Hematopoietic multipotent progenitor cell treated with erythropoietin and hydrocortisone succinate and interleukin-3 and kit ligand, for 8 days (in vitro differentiated cells): Measurements from ENCODE around the gene ARHGAP23.
"Not testable (repeated sequence)": the region's sequence is repeated elsewhere in the genome, so short reads cannot be mapped to it uniquely, and the experiment has no call there.

Experiments
- DNase-seq: peaks from one replicate; pipeline ENCODE4 v3.0.0-alpha.2; 2015

ARHGAP23 gene

DNA sequence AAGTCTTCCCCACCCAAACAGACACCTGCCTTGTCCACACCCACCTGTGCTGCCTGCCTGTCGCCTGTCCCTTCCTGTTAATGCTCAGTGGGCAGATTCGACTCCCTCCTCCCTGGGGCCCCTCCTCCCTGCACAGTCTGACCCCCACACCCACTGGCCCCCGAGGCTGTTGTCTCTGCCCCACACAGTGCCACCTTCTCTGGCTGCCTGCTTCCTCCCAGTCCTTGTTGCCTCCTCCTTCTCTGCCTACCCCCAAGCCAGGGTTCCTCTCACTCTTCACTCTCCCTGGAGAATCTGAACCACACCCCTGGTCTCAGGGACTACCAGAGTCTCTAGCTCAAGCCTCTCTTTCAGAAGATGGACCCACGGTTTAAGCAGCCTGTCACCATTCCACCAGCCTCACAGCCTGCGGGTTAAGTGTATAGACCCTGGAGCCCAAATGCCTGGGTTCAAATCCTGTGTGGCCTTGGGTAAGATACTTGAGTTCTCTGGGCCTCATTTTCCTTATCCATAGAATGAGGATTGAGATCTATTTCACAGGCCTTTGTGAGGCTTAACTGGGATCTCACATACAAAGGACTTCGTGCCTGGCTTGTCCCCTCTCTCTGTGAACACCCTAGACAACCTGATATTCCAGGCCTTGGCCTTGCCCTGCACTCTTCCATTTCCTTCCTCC, 3.8 kb upstream of the ARHGAP23 start:
- no peak for DNase-seq

DNA sequence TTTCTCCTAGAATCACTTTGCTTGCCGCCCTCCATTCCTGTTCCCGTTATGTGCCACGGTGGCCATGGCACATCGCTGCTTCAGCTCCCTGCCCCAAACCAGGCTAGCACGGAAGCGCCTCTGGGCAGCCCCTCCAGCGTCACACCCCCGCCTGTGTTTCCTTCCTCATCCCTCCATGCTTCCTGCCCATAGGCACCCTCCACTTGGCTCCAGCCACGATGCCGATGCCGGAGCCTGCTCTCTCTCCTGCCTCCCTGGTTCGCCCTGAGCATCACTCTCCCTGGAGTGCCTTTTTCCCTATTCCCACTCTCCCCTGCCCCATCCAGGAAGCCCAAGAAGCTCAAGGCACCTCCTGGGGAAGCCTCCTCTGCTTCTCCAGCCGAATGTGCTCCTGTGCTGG, 3.2 kb upstream of the ARHGAP23 start:
- no peak for DNase-seq

DNA sequence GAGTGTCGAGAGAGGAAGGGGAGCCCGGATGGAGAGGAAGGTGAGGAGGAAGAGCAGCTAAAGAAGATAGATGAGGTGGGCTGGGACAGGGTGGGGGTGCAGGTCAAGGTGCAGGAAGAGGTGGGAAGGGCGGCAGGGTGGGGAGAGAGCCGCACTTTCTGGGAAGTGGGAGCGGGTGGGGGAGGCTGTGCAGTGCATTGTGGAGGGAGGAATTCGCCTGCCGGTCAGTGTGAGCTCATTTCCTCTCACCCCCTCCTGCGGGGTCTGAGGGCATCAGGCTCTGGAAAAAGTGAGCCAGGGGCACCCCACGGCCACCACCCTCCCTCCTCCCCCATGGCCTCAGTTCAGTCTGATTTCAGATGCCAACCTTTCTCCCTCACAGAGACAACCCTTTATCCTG, 2.5 kb upstream of the ARHGAP23 start:
- DNase-seq = no peak

DNA sequence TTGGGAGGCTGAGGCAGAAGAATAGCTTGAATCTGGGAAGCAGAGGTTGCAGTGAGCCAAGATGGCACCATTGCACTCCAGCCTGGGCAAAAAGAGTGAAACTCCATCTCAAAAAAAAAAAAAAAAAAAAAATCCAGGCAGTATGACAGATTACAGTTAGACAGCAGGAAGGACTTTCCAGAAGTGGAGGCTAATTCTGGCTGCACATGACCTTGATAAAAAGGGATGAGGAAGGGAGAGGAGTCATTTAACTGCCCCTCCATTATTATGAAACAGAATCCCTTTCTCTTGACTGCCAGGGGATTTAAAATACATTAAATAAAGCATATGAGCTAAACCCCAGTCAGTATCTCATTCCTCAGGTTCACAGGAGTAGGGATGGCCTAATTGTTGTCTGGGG, 1.8 kb upstream of the ARHGAP23 start:
- DNase-seq = no peak

DNA sequence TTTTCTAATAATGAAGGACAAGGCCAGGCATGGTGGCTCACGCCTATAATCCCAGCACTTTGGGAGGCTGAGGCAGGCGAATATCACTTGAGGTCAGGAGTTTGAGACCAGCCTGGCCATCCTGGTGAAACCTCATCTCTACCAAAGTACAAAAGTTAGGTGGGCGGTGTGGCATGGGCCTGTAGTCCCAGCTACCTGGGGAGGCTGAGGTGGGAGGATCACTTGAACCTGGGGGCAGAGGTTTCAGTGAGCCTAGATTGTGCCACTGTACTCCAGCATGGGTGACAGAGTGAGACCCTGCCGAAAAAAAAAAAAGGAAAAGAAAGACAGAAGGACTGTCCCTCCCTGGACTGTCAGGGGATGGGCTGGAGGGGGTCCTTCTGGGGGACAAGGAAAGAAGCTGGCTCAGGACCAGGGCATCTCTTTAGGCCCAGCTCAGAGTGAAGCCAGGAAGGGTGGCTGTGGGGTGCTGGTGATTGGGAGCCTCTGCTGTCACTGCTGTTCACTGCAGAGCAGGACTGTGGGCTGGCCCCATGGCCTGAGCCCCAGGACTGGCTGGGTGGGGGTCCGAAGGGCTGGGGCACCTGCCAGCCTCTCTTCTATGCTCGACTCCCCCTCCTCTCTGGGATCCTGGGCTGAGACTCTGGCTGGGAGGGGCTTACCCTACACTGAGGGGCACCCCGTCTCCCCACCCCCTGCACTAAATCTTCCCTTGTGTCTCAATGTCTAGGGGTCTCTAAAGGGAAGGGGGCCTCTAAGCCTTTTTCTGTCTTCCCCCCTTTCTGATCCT, 909 bp upstream of the ARHGAP23 start:
- DNase-seq = no peak

DNA sequence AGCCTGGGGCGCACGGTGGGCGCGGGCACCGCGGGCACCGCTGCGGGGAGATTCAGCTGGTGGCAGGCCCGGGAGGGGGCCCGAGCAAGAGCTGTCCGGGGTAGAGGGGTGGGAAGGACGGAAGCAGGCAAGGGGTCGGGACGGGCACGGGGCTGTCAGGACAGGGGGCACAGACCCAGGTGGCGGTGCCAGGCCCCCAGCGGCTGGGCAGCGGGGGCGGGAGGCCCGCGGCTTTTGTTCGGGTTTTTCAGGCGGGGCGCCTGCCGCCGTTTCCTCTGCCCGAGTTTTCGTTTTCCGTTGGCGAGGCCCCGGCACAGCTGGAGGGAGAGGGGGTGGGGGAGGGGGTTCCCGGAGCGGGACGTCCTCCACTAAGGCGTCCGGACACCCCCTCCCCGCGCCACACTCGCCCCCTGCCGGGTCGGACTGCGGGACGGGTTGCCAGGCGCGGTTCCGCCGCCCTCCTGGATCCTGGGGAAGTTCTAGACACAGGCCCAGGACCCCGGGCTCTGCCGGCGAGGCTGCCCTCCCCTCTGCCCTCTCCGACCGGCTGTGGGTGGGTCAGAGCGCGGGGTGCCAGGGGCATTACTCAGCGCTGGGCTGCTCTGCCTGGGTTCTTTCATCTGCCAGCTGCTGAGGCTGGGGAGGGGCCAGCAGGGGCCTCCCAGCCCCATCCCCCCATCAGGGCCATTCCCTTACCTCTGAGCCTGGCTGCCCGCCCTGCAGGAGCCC, 543 bp downstream of the ARHGAP23 start:
- DNase-seq = no peak

DNA sequence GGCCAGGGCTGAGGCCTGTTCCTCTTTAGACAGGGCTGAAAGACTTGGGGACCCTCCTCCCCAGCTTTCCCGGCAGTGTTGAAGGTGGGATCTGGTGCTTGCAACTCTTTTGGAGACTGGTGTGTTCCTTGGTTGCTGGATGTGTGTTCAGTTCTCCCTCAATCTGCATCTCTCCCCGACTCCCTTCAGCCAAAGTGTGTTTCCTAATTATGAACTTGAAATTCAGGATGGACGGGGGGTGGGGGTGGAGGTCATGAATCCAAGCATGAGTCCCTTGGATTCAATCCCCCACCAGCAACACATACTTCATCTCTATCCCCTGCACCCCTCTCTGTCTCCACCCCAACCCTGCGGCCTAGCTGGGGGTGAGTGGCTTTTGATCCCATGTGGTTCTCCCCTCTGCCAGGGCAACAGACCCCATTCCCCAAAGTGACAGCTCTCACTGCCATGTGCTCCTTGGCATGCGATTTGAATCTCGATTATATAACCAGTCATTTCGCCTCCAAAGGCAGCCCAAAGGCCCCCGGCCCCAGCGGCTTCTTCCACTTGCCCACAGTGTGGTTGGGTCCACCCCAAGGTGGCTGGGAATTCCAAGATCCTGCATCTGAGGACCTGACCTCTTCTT, 1.3 kb downstream of the ARHGAP23 start:
- no peak for DNase-seq

DNA sequence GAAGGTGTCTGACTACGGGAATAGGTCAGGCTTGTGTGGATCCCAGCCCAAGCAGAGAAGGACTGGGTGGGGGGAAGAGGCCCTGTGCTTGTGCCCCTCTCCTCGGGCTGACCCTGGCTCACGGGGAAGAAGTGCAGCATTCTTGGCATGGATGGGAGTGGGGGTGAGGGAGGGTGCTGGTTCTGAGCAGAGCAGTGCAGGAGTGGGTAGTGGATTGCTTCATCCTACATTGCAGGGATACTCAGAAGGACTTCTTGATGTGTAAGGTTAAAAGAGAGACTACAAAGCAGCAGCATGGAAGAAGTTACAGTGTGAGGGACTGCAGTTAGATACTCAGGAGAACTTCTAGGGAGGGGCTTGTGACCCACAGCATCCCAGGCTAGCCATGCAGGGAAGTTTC, 2.1 kb downstream of the ARHGAP23 start:
- DNase-seq = no peak

DNA sequence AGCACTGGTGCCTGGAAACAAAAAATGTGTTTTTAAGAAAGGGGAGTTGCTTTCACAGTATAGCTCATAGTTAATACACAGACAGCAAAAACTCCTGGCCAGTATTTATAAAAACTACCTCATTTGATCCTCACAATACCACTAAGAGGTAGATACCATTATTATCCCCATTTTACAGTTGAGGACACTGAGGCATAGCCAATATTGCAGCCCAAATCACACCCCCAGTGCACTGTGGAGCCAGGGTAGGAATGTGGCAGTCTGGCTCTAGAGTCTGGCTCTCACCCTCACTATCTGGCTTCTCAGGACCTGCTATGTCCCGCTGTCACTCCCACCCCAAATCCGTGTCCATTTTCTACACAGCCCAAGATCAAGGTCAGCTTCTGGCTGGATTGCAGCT, 2.6 kb downstream of the ARHGAP23 start:
- no peak for DNase-seq

DNA sequence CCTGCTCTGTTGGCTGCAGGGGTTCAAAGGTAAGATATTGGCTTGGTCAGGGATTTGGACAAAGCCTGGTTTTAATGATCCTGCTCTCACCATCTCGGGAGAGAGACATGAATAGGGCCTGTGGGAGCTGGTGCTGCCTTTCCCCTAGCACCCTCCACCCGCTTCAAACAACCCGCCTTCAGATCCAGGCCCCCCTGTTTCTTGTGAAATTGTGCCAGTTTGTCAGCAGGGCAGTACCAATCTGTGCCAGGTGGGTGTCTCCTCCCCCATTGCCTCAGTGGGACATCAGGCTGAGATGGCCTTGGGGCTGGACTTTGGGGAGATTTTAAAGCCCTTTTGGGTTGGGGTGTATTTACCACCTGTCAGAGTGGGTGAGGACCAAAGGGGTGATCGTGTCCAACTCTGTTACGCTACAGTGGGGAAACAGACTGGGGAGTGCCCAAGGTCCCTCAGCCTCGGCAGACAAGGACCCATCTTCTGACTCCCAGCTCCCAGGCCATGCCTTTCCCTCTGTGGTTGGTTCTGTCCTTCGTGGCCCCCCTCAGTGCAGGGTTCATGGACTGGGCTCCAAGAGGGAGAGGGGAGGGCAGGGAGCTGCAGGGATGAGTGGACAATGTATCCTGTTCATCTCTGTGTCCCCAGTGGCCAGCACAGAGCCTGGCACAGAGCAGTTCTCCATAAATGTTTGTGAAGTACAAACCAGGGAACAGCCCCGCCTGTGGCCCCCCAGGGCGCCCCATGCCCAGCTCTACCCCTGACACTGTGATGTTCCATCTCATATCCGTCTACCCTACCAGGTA, 3.3 kb downstream of the ARHGAP23 start:
- no peak for DNase-seq

DNA sequence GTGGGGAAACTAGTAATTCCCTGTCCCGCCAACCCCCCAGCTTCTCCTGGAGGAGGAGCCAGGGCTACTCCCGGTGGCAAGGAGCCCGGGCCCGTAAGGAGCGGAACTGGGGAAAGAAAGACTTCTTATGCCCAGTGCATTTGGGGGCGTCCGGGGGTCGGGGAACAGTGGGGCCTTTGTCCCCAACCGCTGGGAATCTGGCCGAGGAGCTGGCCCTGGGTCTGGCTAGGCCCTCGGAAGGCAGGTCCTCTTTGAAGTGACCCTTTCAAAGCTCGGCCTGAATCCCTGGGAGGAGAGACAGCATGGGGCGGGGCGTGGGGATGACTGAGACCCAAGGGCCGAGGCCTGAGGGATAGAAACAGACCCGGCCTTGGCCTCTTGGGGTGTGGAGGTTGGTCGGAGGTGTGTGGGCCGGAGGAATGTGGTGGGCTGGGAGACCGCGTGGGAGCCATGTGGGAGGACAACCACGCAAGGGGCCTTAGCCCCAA, 6.0 kb downstream of the ARHGAP23 start:
- no peak for DNase-seq

DNA sequence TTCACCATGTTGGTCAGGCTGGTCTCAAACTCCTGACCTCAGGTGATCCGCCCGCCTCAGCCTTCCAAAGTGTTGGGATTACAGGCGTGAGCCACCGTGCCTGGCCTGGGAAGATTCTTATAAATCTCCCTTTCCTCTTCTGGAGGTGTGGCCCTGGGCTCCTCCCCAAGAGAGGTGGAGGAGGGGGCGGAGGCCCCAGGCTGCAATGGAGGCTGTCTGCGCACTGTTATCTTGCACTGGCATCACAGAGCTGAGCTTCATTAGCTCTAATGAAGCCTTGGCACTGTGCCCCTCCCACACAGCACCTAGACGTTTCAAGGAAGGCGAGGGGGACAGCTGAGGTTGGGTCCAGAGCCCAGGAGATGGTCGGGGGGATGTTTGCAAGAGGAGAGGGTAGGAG, 7.5 kb downstream of the ARHGAP23 start:
- DNase-seq = peak; percentile 25

DNA sequence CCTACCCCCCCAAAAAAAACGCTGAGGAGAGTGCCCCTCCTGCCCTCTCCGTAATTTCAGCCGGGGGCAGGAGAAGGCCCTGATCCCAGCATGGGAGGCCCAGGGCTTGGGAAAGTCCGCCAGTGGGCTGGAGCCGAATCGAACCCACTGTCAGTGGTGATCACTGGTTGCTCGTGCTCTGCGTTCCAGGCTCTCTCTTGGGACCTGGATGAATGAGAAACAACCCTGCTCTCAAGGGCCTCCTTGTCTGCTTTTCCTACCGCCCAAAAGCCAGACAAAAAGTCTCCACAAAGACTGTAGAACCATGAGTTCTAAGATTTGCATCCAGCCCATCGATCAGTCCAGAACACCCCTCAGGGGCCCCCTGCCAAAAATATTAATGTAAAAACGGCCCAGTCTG, 8.1 kb downstream of the ARHGAP23 start:
- no peak for DNase-seq

DNA sequence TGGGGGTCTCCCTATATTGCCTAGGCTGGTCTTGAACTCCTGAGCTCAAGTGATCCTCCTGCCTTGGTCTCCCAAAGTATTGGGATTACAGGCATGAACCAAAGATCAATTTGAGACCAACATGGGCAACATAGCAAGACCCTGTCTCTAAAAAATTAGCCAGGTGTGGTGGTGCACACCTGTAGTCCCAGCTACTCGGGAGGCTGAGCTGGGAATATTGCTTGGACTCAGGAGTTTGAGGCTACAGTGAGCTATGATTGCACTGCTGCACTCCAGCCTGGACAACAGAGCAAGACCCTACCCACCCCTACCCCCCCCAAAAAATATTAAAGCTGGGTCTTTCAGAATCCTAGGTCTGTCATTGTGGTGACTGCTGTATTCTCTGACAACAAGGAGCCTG, 9.0 kb downstream of the ARHGAP23 start:
- DNase-seq = not testable (repeated sequence)

DNA sequence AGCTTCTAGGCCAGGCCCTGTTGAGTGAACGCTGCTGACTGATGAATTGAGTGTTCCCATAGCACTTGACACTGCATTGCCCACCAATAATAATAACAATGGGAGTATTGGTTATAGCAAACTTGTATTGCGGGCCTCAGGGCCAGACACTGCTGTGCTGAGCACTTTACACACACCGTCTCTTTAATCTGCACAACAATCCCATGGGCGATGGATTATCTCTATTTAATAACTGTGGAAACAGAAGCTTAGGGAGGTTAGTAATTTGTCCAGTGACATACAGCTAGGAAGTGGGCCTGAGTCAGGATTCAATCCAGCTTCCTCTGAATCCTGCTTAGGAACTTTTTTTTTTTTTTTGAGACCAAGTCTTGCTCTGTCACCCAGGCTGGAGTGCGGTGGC, 11.2 kb downstream of the ARHGAP23 start:
- no peak for DNase-seq

DNA sequence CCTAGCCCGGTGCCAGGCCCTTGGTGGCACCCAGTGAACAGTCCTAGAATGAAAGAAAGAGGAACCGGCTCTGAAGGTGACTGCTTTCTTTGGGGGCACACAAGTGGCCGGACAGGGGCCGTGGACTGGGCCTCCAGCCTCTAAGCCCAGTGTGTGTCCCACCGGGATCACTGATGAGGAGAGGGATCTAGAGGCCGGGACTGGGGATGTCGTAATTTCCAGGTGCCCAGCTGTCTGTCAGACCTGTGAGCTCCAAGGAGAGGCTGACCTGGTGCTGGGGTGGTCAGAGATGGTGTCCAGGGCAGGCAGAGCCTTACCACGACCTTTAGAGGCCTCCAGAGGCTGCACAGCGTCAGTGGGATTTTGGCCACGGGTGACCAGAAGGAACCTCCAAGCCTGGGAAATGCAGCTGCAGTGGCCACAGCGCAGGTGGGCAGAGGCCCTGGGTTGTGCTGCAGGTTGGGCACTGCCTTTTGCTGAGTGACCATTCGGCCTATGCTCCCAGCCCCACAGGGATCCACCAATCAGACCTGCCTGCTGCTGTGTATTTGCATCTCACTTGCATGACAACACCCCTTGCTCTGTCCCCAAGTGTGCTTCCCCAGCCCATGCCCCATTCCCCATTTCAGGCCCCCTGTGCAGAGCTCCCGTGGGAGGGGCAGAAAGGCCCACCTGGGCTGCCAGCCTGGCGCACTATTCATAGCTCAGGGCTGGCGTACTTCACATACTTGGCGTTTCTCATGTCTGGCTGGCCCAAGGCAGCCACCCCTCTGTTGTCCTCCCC, 12.5 kb downstream of the ARHGAP23 start:
- no peak for DNase-seq

DNA sequence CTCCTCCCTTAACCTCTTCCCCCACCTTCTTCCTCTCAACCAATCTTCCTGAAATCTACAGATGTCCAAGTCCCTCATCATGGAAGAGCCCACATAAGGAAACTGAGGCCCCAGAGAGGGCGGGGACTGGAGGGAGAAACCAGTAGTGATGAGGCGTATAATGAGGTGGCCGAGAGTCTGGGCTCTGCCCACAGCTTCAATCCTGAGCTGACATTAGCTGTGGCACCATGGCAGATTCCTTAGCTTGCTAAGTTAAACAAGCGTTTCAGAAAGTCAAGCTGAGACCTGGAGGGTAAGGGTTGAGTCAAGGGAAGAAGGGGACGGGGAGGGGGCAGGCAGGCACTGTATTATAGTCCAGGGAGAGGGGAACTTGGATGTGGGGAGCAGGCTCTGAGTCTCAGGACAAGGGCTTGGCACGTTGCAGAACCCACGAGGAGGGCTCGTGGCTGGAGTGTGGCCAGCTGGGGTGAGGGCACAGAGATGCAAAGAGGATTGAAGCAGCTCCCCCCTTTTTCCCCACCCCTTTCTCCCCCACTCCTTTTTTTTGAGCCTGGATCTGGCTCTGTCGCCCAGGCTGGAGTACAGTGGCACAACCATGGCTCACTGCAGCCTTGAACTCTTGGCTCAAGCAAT, 13.3 kb downstream of the ARHGAP23 start:
- no peak for DNase-seq

DNA sequence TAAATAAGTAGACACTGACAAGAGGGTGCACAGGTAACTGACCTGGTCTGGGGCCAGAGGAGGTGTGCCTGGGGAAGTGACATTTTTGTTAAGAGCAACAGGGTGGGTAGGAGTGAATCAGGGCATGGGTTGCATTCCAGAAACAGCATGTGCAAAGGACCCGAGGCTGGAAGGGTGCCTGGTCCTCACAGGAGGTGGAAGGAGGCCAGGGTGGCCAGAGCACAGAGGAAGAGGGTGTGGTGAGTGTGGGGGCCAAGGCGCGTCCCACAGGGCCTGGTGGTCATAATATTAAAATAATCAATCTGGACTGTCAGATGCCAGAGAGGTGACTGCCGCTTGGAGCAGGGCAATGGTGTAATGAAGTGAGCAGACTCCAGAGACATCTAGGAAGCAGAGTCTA, 14.3 kb downstream of the ARHGAP23 start:
- no peak for DNase-seq

DNA sequence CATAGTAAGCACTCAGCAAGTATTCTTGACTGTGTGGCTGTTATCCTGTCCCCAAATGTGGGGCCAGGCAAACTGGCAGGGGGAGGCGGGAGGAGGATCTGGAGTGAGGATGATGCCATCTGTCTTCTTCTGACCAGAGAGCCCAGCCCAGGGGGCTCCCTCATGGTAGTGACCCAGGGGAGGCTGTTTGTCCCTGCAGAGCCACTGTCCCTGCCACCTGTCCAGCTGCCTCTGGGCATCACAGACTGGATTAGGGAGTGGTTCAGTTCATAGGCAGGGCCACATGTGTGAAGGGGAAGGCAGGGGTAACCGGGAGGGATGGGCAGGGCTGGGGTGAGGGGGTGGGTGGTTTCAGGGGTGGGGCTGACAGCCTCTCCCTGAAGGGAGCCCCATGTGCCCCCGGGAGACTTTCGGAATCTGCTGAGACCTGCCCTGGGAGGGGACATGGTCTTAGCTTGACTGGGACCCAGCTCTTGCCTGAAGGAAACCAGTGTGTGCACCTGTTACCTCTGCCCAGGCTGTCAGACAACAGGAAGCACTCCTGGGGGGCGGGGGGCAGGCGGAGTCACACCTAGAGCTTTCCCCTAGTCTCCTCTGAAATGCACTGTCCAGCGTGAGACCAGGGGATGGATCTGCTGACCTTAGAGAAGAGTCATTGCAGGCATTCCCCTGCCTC, 15.2 kb downstream of the ARHGAP23 start:
- DNase-seq = no peak

DNA sequence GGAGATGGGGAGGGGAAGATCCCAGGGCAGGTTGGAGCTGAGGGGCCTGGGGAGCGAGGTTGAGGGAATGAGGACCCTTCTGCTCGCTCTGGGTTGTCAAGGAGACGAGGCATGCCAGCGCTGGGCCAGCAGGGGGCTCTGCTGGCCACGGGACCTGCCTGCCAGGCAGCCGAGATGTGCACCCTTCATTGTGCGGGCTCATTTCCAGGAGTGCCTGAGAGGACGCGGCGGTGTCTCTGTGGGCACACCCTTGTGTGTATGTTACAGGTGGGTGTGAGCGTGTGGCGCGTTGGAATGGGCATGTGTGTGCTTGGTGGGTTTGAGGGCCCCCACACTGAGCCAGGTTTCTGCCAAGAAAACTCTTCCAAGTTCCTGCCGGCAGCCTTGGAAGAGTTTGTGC, 15.9 kb downstream of the ARHGAP23 start:
- DNase-seq = peak; percentile 77
